GM23248 (cell line): ENCODE measurements around the gene KDM3B.

ENCODE experiments used
- EZH2 ChIP-seq: fragments of 200-600 bp; sonication (generic); IDR thresholded peaks from 2 replicates; pipeline ENCODE4 v1.6.1; 2018; ENCODE audit warnings: antibody characterized with exemption, mild to moderate bottlenecking; ENCODE audit not compliant: insufficient read depth, poor library complexity, severe bottlenecking
- EZH2phosphoT487 ChIP-seq: fragments of 200-600 bp; sonication (generic); IDR thresholded peaks from 2 replicates; pipeline ENCODE4 v1.6.1; 2018; ENCODE audit warnings: antibody characterized with exemption, moderate library complexity, mild to moderate bottlenecking, low read depth; ENCODE audit not compliant: insufficient read depth

GRCh38 chr5:138425079-138425478, 72.6 kb downstream of the KDM3B start:
- TF ChIP-seq EZH2 (no peak), EZH2phosphoT487 (no peak)
